ENCODE measurements around the gene OLFM3. TPM values are rescaled to one million over a fixed set of nuclear protein-coding genes. Genes with fewer than 3 reads are reported as not detected.

OLFM3 gene
- total and polyA plus RNA-seq, 5 experiments from 2014 or later: not detected

- no peaks in the 10 kb centered on the region for H3K36me3 Mint-ChIP-seq
- no peaks in the 10 kb centered on the region for H3K4me1 Mint-ChIP-seq
- POLR2A ChIA-PET: no interaction called here
- ATAC-seq (no peak), DNase-seq (no peak)
- peaks cover 0 to 1% (median 0%) of the 10 kb centered on the region in 5 donors for H3K27me3 Mint-ChIP-seq
- no peak overlapping the region for H3K4me3 Mint-ChIP-seq
- no peak overlapping the region for H3K27ac Mint-ChIP-seq
- peaks cover 0 to 14% (median 2%) of the 10 kb centered on the region in 9 donors for H3K9me3 Mint-ChIP-seq
Measured at GRCh38 chr1:101884621-101885020, 112.1 kb downstream of the OLFM3 start.

GRCh38 chr1:101875891-101876290 is 120.8 kb downstream of the OLFM3 start:
- no peaks in the 10 kb centered on the region for H3K27me3 Mint-ChIP-seq
- no peaks in the 10 kb centered on the region for H3K9me3 Mint-ChIP-seq
- H3K36me3 Mint-ChIP-seq: no peaks in the 10 kb centered on the region
- POLR2A ChIA-PET: no interaction called here
- no peak overlapping the region for H3K4me3 Mint-ChIP-seq
- DNase-seq: no peak
- ATAC-seq: no peak
- no peak overlapping the region for H3K27ac Mint-ChIP-seq
- H3K4me1 Mint-ChIP-seq: no peaks in the 10 kb centered on the region

- Mint-ChIP-seq H3K4me3 (no peak overlapping the region), H3K4me1 (no peaks in the 10 kb centered on the region), H3K9me3 (peaks cover 0 to 6% (median 0%) of the 10 kb centered on the region in 9 donors), H3K27me3 (peaks cover 0 to 10% (median 3%) of the 10 kb centered on the region in 5 donors), H3K27ac (no peak overlapping the region), H3K36me3 (no peaks in the 10 kb centered on the region)
- DNase-seq: no peak
- POLR2A ChIA-PET: no interaction called here
- no peak for ATAC-seq
Measured at GRCh38 chr1:101873672-101874071, 123.1 kb downstream of the OLFM3 start.

GRCh38 chr1:101859941-101860340 is 136.8 kb downstream of the OLFM3 start:
- H3K9me3 Mint-ChIP-seq: peaks cover 0 to 12% (median 0%) of the 10 kb centered on the region in 9 donors
- no peaks in the 10 kb centered on the region for H3K4me1 Mint-ChIP-seq
- no peak for ATAC-seq
- peaks cover 0 to 12% (median 4%) of the 10 kb centered on the region in 5 donors for H3K27me3 Mint-ChIP-seq
- POLR2A ChIA-PET: no interaction called here
- H3K36me3 Mint-ChIP-seq: no peaks in the 10 kb centered on the region
- no peak overlapping the region for H3K4me3 Mint-ChIP-seq
- H3K27ac Mint-ChIP-seq: no peak overlapping the region
- no peak for DNase-seq

GRCh38 chr1:101854271-101854670 is 142.5 kb downstream of the OLFM3 start:
- H3K4me3 Mint-ChIP-seq: no peak overlapping the region
- no peaks in the 10 kb centered on the region for H3K36me3 Mint-ChIP-seq
- H3K4me1 Mint-ChIP-seq: no peaks in the 10 kb centered on the region
- peaks cover 0 to 9% (median 0%) of the 10 kb centered on the region in 9 donors for H3K9me3 Mint-ChIP-seq
- no peak overlapping the region for H3K27ac Mint-ChIP-seq
- DNase-seq: no peak
- POLR2A ChIA-PET: no interaction called here
- peaks cover 0 to 12% (median 8%) of the 10 kb centered on the region in 5 donors for H3K27me3 Mint-ChIP-seq
- ATAC-seq: no peak

- H3K9me3 Mint-ChIP-seq: peaks cover 0 to 5% (median 0%) of the 10 kb centered on the region in 9 donors
- no peaks in the 10 kb centered on the region for H3K4me1 Mint-ChIP-seq
- peaks cover 0 to 9% (median 0%) of the 10 kb centered on the region in 5 donors for H3K27me3 Mint-ChIP-seq
- H3K27ac Mint-ChIP-seq: no peak overlapping the region
- no peak for DNase-seq
- ATAC-seq: no peak
- no peaks in the 10 kb centered on the region for H3K36me3 Mint-ChIP-seq
- H3K4me3 Mint-ChIP-seq: no peak overlapping the region
- POLR2A ChIA-PET: no interaction called here
Measured at GRCh38 chr1:101852936-101853335, 143.8 kb downstream of the OLFM3 start.

GRCh38 chr1:101849356-101849755 is 147.4 kb downstream of the OLFM3 start:
- Mint-ChIP-seq H3K27me3 (peaks cover 0 to 10% (median 6%) of the 10 kb centered on the region in 5 donors), H3K4me3 (no peak overlapping the region), H3K4me1 (no peaks in the 10 kb centered on the region), H3K9me3 (peaks cover 0 to 5% (median 0%) of the 10 kb centered on the region in 9 donors), H3K36me3 (no peaks in the 10 kb centered on the region), H3K27ac (no peak overlapping the region)
- ATAC-seq (no peak), DNase-seq (no peak)
- POLR2A ChIA-PET: no interaction called here

- no peaks in the 10 kb centered on the region for H3K36me3 Mint-ChIP-seq
- no peak overlapping the region for H3K4me3 Mint-ChIP-seq
- H3K27me3 Mint-ChIP-seq: peaks cover 3 to 12% (median 8%) of the 10 kb centered on the region in 5 donors
- ATAC-seq (no peak), DNase-seq (no peak)
- H3K27ac Mint-ChIP-seq: no peak overlapping the region
- H3K4me1 Mint-ChIP-seq: no peaks in the 10 kb centered on the region
- POLR2A ChIA-PET: no interaction called here
- peaks cover 0 to 5% (median 0%) of the 10 kb centered on the region in 9 donors for H3K9me3 Mint-ChIP-seq
Measured at GRCh38 chr1:101847626-101848025, 149.1 kb downstream of the OLFM3 start.

- POLR2A ChIA-PET: no interaction called here
- no peaks in the 10 kb centered on the region for H3K36me3 Mint-ChIP-seq
- no peak overlapping the region for H3K27ac Mint-ChIP-seq
- H3K4me3 Mint-ChIP-seq: no peak overlapping the region
- no peak for ATAC-seq
- H3K4me1 Mint-ChIP-seq: no peaks in the 10 kb centered on the region
- H3K27me3 Mint-ChIP-seq: peaks cover 3 to 12% (median 8%) of the 10 kb centered on the region in 5 donors
- peaks cover 0 to 5% (median 0%) of the 10 kb centered on the region in 9 donors for H3K9me3 Mint-ChIP-seq
- no peak for DNase-seq
Measured at GRCh38 chr1:101846820-101847219, 149.9 kb downstream of the OLFM3 start.

- no peak for ATAC-seq
- peaks cover 0 to 7% (median 0%) of the 10 kb centered on the region in 9 donors for H3K9me3 Mint-ChIP-seq
- H3K27ac Mint-ChIP-seq: no peak overlapping the region
Measured at GRCh38 chr1:101843160-101843559, 153.6 kb downstream of the OLFM3 start.

GRCh38 chr1:101841824-101842223 is 154.9 kb downstream of the OLFM3 start:
- Mint-ChIP-seq H3K4me1 (no peaks in the 10 kb centered on the region), H3K36me3 (peaks cover 0 to 6% (median 0%) of the 10 kb centered on the region in 3 donors), H3K27me3 (peaks cover 4 to 27% (median 12%) of the 10 kb centered on the region in 5 donors), H3K9me3 (peaks cover 0 to 7% (median 0%) of the 10 kb centered on the region in 9 donors), H3K4me3 (no peak overlapping the region), H3K27ac (no peak overlapping the region)
- POLR2A ChIA-PET: no interaction called here
- DNase-seq (no peak), ATAC-seq (no peak)

More at GRCh38 chr1:101843160-101843559, 153.6 kb downstream of the OLFM3 start:
- POLR2A ChIA-PET: no interaction called here
- Mint-ChIP-seq H3K27me3 (peaks cover 4 to 27% (median 14%) of the 10 kb centered on the region in 5 donors), H3K36me3 (peaks cover 0 to 6% (median 0%) of the 10 kb centered on the region in 3 donors), H3K4me1 (no peaks in the 10 kb centered on the region), H3K4me3 (no peak overlapping the region)
- no peak for DNase-seq

- no peak overlapping the region for H3K27ac Mint-ChIP-seq
- no peaks in the 10 kb centered on the region for H3K9me3 Mint-ChIP-seq
- peaks cover 0 to 11% (median 2%) of the 10 kb centered on the region in 5 donors for H3K27me3 Mint-ChIP-seq
- DNase-seq (no peak), ATAC-seq (no peak)
- H3K4me3 Mint-ChIP-seq: no peak overlapping the region
- no peaks in the 10 kb centered on the region for H3K4me1 Mint-ChIP-seq
- no peaks in the 10 kb centered on the region for H3K36me3 Mint-ChIP-seq
- POLR2A ChIA-PET: no interaction called here
Measured at GRCh38 chr1:101835988-101836387, 160.7 kb downstream of the OLFM3 start.

- POLR2A ChIA-PET: no interaction called here
- Mint-ChIP-seq H3K27ac (no peak overlapping the region), H3K9me3 (peaks cover 0 to 5% (median 0%) of the 10 kb centered on the region in 9 donors), H3K4me1 (no peaks in the 10 kb centered on the region), H3K27me3 (peaks cover 0 to 2% (median 0%) of the 10 kb centered on the region in 5 donors), H3K36me3 (no peaks in the 10 kb centered on the region), H3K4me3 (no peak overlapping the region)
- no peak for ATAC-seq
- DNase-seq: no peak
Measured at GRCh38 chr1:101833312-101833711, 163.4 kb downstream of the OLFM3 start.

- DNase-seq (no peak), ATAC-seq (no peak)
- Mint-ChIP-seq H3K4me3 (no peak overlapping the region), H3K27ac (no peak overlapping the region), H3K4me1 (no peaks in the 10 kb centered on the region), H3K27me3 (peaks cover 0 to 9% (median 0%) of the 10 kb centered on the region in 5 donors), H3K36me3 (no peaks in the 10 kb centered on the region), H3K9me3 (peaks cover 0 to 9% (median 0%) of the 10 kb centered on the region in 9 donors)
- POLR2A ChIA-PET: no interaction called here
Measured at GRCh38 chr1:101826416-101826815, 170.3 kb downstream of the OLFM3 start.
